NCI-H1694 treated with DMSO at 0.1 percent for 48 hours (cell line): ENCODE data around the gene REG3G.
"Not testable (repeated sequence)": the region's sequence is repeated elsewhere in the genome, so short reads cannot be mapped to it uniquely, and the experiment has no call there.

Experiments used
- DNase-seq: peaks from one replicate; lab custom pipeline; 2025; lab: John Stamatoyannopoulos, UW

Gene REG3G

DNA sequence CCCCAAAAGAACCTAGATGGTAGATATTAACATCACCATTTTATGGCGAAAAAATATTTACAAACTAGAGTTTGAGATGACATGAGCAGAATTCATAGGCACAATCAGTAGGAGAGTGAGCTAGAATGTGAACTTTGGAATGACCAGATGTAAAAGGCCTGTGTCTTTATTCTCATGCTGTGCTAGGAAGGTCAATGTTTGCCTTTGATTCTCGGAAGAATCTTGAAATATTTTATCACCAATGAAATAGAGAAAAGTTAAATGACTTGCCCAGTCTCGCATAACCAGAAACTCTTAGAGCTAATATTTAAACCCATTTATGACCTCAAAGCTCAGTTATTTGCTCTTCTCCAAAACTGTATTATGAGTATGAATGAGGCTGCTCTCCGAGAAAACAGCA is 9.2 kb upstream of the REG3G start:
- DNase-seq: no peak

- DNase-seq: no peak
Observed at GRCh38 chr2:79026061-79026460, 559 bp downstream of the REG3G start.

DNA sequence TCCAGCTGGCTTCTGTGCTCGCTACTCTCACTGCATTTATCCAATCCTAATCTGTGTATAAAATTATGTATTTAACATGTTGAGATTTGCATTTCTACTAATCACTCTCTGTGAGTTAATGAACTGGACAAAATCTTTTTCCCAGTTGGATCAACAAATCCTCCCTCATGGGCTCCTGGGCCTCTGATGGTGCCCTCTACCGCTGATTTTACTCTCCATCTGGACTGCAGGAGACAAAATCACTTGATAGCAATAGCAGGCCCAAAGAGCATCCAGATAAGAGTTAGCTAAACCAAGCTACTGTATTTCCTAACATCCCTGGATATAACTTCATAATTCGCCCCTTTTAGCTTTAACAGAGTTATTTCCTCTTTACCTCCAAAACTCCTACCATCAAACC is 14.4 kb downstream of the REG3G start:
- no peak for DNase-seq

DNA sequence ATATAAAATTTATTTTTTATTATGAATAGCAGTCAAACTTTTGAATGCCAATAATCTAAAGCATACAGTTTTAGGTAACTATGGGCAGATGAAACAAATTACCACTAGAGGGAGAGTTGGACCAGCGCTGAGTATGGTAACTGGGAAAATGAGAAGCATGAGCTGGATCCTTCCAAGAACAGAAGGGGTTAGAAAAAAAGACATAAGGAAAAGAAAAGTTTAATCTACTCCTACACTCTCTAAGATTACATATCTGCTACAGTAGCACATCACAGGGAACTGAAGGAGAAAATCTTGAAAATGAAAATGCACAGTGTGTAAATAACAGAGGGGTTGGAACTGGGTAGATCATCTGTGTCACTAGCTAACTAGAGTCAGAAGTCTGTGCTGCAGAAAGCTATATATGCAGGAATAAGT is 15.5 kb downstream of the REG3G start:
- no peak for DNase-seq

DNA sequence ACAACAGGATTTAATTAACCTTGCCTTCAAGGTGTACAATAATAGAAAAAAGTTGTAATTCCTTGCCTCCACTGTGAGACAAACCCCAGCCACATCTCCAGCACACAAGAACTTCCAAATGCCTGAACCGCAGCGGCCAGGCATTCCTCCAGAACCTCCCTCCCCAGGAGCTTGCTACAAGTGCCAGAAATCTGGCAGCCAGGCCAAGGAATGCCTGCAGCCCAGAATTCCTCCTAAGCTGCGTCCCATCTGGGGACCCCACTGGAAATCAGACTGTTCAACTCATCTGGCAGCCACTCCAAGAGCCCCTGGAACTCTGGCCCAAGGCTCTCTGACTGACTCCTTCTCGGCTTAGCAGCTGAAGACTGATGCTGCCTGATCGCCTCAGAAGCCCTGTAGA is 28.0 kb downstream of the REG3G start:
- not testable (repeated sequence) for DNase-seq

DNA sequence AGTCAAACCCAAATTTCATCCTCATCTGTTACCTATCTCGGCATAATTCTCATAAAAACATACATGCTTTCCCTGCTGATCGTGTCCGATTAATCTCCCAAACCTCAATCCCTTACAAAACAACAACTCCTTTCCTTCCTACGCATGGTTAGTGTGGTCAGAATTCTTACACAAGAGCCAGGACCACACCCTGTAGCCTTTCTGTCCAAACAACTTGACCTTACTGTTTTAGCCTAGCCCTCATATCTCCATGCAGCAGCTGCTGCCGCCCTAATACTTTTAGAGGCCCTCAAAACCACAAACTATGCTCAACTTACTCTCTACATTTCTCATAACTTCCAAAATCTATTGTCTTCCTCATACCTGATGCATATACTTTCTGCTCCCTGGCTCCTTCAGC is 29.3 kb downstream of the REG3G start:
- DNase-seq: not testable (repeated sequence)

- DNase-seq: no peak
Observed at GRCh38 chr2:79065201-79065600, 39.7 kb downstream of the REG3G start.

DNA sequence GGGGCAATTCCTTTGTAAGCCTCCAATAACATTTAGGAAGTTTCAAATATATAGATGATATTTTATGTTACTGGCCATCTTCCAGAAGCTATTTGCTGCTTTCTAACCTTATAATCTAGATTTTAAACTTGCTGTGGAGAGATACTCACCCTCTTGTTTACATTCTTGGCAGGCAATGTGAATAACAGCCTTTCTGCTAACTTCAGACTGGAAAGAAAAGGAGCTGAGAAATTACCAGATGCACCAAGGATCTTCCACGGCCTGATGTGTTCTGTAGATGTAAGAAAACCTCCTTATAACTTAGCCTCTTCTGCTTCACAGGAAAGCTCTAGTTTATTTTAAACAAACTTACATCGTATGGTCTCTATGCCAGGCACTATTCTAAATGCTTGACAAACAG is 45.6 kb downstream of the REG3G start:
- DNase-seq: no peak
